ENCODE results near the gene JKAMP.

Gene JKAMP

GRCh38 chr14:59540852-59541251 is 56.5 kb downstream of the JKAMP start:
- DNase-seq (ENCODE audit: low read depth in 2 of 2) = no peak

GRCh38 chr14:59541731-59542130 is 57.4 kb downstream of the JKAMP start:
- no peak for DNase-seq (ENCODE audit: low read depth in 2 of 2)

- no peak for DNase-seq (ENCODE audit: low read depth in 2 of 2)
Observed at GRCh38 chr14:59543873-59544272, 59.6 kb downstream of the JKAMP start.

GRCh38 chr14:59547310-59547709 is 63.0 kb downstream of the JKAMP start:
- no peak for DNase-seq (ENCODE audit: low read depth in 2 of 2)
